ENCODE results near the gene RASA4. TPM values are rescaled to one million over a fixed set of nuclear protein-coding genes. Genes with fewer than 3 reads are reported as not detected.
"Not testable (repeated sequence)": the region's sequence is repeated elsewhere in the genome, so short reads cannot be mapped to it uniquely, and the experiment has no call there.

The RASA4 gene
- polyA plus RNA-seq (ENCODE audit: low read depth in 6 of 6): 10 to 100 TPM in 4 of 6 donors, 1 to 10 TPM in 2; 5.9 to 24.9 (median 14.3) TPM

DNA sequence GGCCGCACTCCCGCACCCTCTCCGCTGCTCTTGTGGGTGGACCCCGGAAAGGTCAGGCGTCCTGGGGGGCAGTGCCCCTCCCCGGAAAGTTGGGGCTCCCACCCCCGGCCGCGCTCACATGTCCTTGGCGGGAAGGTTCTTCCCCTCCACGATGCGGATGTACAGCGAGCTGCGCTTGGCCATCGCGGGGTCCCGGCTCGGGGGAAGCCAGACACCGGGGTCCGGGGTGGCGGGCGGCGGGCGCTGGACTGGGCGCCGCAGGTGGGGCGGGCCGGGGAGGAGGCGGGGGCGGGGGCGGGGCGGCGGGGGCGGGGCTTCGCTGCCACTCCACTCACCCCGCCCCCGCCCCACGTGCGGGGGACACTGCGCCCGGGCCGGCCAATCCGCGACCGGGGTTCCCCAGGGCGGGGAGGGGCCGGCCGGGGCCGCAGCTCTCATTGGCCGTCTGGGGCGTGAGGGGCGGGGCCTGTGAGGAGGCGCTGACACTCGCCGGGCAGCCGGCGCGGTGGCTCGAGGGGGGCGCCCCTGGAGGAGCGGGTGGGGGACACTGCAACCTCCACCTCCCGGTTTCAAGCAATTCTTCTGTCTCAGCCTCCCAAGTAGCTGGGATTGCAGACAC is at the start of gene RASA4:
Gene RASA4, minus strand, starts transcription at position 250 of the 619 bp plus-strand sequence. Its CDS starts 67 bp downstream, at position 183.
- H3K4me1 Mint-ChIP-seq, H3K27me3 Mint-ChIP-seq, H3K36me3 Mint-ChIP-seq, H3K9me3 Mint-ChIP-seq: not testable (repeated sequence)
- DNase-seq (peak; percentile 42), ATAC-seq (ENCODE audit: low read depth in 2 of 2) (peak; percentile 88)
- Mint-ChIP-seq H3K4me3 (peak within 1 kb of the TSS in 6 of 8 donors; percentile 3 to 73 (median 52)), H3K27ac (peak within 1 kb of the TSS in 1 of 6 donors; percentile 81)

DNA sequence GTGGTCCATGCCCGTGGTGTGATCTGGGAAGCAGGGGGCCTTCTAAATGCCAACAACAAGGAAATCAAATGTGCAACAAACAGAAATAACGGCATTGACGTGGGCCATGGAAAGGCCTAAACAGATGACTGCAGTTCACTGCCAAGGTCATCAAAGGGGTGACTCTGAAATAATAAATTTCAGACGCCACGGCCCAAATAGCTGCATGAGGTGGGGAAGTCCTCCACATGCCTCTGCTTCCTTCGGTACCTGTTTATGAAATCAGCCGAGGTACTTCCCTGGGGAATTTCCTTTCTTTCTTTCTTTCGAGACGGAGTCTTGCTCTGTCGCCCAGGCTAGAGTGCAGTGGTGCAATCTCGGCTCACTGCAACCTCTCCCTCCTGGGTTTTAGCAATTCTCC is 48.2 kb upstream of the RASA4 start:
- H3K4me3 Mint-ChIP-seq; H3K27me3 Mint-ChIP-seq; H3K4me1 Mint-ChIP-seq; H3K36me3 Mint-ChIP-seq; H3K9me3 Mint-ChIP-seq; ATAC-seq (ENCODE audit: low read depth in 2 of 2); H3K27ac Mint-ChIP-seq; DNase-seq: not testable (repeated sequence)

DNA sequence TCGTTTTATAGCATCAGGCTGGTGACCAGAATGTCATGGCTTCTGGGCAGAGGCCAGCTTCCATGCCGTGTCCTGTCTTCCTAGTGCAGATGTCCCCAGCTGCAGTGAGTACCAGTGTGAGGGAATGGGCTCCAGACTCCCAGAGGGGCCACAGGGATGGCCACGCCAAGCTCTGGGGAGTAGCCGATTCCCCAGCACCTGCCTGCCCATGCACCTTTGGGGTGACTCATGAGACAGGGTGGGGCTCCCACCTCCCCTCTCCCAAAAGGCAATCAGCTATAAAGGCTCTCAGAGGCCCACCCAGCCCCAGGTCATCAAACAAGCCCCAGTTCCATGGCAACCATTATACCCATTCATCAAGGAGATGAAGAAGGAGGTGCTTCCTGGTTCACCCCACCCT is 33.4 kb upstream of the RASA4 start, which contains the start of gene SPDYE2B:
Gene SPDYE2B, plus strand, starts transcription at position 396 of the 400 bp plus-strand sequence. CDS start 2,030 bp downstream, outside the sequence.
- not testable (repeated sequence) for H3K27ac Mint-ChIP-seq; H3K36me3 Mint-ChIP-seq; H3K4me1 Mint-ChIP-seq; H3K27me3 Mint-ChIP-seq; H3K9me3 Mint-ChIP-seq; ATAC-seq (ENCODE audit: low read depth in 2 of 2); H3K4me3 Mint-ChIP-seq; DNase-seq

GRCh38 chr7:102647813-102648212 is 31.3 kb upstream of the RASA4 start:
- not testable (repeated sequence) for ATAC-seq (ENCODE audit: low read depth in 2 of 2); H3K27me3 Mint-ChIP-seq; H3K4me1 Mint-ChIP-seq; H3K27ac Mint-ChIP-seq; DNase-seq; H3K36me3 Mint-ChIP-seq; H3K9me3 Mint-ChIP-seq; H3K4me3 Mint-ChIP-seq

DNA sequence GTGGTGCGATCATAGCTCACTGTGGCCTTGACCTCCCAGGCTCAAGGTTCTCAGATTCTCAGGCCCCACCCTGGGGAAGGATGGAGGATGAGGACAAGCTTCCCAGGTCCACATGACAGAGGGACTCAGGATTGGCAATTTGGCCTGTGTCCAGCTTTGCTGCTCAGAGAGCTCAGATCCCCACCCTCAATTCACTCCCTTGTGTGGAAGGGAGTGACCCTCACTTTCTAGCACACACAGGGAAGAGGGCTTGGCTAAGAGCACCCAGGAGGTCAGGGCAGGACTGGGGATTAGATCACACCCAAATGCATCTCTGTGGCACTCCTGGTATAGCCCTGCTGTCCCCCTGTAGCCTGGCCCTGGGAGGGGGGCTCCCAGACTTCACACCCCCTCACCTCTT is 26.8 kb upstream of the RASA4 start:
- not testable (repeated sequence) for H3K4me3 Mint-ChIP-seq, H3K9me3 Mint-ChIP-seq, H3K4me1 Mint-ChIP-seq

DNA sequence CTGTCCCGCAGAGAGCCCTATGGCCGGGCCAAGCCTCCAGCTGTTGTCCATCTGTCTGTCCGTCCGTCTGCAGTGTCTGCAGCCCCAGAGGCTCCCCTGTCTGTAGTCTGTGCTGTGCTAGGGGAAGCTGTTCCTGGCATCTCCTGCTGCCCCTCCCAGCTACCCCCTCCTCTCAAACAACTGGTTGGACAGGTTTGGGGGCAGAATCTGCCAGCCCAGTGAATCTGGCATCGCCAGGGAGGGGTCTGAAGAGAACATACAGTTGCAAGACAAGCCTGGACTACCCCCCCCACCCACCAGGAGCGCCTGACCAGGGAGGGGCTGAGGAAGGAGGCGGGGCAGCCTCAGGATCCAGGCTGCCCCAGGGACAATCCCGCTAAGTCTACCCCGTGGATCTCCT is 26.1 kb upstream of the RASA4 start, which contains the start of gene UPK3BL1:
Gene UPK3BL1, minus strand, starts transcription at position 101 of the 400 bp plus-strand sequence. Its CDS starts 50 bp downstream, at position 51.
- not testable (repeated sequence) for H3K36me3 Mint-ChIP-seq; DNase-seq; H3K9me3 Mint-ChIP-seq; H3K4me1 Mint-ChIP-seq; H3K27me3 Mint-ChIP-seq; ATAC-seq (ENCODE audit: low read depth in 2 of 2); H3K4me3 Mint-ChIP-seq; H3K27ac Mint-ChIP-seq

More for the DNA sequence above, 26.8 kb upstream of the RASA4 start:
- not testable (repeated sequence) for H3K27ac Mint-ChIP-seq; ATAC-seq (ENCODE audit: low read depth in 2 of 2); DNase-seq; H3K27me3 Mint-ChIP-seq; H3K36me3 Mint-ChIP-seq

DNA sequence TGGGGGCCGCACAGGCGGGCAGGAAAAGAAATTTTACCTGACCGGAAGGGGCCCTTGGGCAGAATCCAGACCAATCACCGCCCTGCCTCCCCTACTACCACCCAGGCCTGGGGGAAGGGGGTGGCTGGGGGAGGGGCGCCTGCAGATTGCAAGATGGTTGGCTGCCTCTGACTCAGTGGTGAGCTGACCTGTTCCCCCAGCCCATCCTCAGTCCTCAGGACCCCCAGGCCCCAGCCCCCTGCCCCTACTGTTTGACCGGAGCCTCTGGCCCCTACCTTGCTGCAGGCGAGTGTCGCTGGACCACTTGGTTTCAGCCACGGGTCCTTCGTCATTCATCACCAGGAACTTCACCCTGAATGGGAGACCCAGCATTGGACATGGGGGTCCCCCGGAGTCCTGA is 22.3 kb upstream of the RASA4 start:
- not testable (repeated sequence) for H3K27ac Mint-ChIP-seq, DNase-seq, H3K4me1 Mint-ChIP-seq, H3K27me3 Mint-ChIP-seq, H3K36me3 Mint-ChIP-seq, H3K9me3 Mint-ChIP-seq
- peak; percentile 4 for ATAC-seq (ENCODE audit: low read depth in 2 of 2)
- peak overlapping the region in 1 of 8 donors; percentile 5 for H3K4me3 Mint-ChIP-seq

- not testable (repeated sequence) for H3K4me3 Mint-ChIP-seq
Observed at GRCh38 chr7:102636956-102637355, 20.4 kb upstream of the RASA4 start.

GRCh38 chr7:102635354-102635753 is 18.8 kb upstream of the RASA4 start:
- H3K4me1 Mint-ChIP-seq; DNase-seq; H3K9me3 Mint-ChIP-seq; ATAC-seq (ENCODE audit: low read depth in 2 of 2); H3K27ac Mint-ChIP-seq; H3K4me3 Mint-ChIP-seq; H3K27me3 Mint-ChIP-seq; H3K36me3 Mint-ChIP-seq: not testable (repeated sequence)

More at GRCh38 chr7:102636956-102637355, 20.4 kb upstream of the RASA4 start:
- H3K27me3 Mint-ChIP-seq; H3K36me3 Mint-ChIP-seq; H3K27ac Mint-ChIP-seq; ATAC-seq (ENCODE audit: low read depth in 2 of 2); H3K9me3 Mint-ChIP-seq; H3K4me1 Mint-ChIP-seq; DNase-seq: not testable (repeated sequence)

DNA sequence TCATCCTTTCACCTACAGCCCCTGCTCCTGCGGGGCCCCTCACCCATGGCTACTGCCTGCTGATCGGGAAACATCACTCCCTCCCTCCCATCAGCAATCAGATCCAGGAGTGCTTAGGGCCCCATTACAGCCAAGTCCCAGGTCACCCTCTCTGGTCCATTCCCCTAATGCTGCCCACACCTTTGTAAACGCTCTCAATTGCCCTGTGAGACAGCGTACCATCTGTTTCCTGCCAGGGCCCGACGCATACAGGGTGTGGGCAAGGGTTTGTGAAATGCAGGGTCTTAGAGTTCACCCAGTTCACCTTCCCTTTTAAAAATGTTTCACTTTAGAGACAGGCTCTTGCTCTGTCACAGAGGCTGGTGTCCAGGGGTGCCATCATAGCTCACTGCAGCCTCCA is 17.7 kb upstream of the RASA4 start:
- not testable (repeated sequence) for H3K9me3 Mint-ChIP-seq; H3K4me3 Mint-ChIP-seq; H3K4me1 Mint-ChIP-seq; H3K36me3 Mint-ChIP-seq; DNase-seq; H3K27me3 Mint-ChIP-seq; H3K27ac Mint-ChIP-seq; ATAC-seq (ENCODE audit: low read depth in 2 of 2)

GRCh38 chr7:102630622-102631021 is 14.1 kb upstream of the RASA4 start:
- DNase-seq; H3K27ac Mint-ChIP-seq; H3K27me3 Mint-ChIP-seq; ATAC-seq (ENCODE audit: low read depth in 2 of 2); H3K9me3 Mint-ChIP-seq; H3K36me3 Mint-ChIP-seq; H3K4me3 Mint-ChIP-seq; H3K4me1 Mint-ChIP-seq: not testable (repeated sequence)

- not testable (repeated sequence) for H3K4me3 Mint-ChIP-seq; H3K27me3 Mint-ChIP-seq; ATAC-seq (ENCODE audit: low read depth in 2 of 2); H3K27ac Mint-ChIP-seq; H3K4me1 Mint-ChIP-seq; H3K9me3 Mint-ChIP-seq; H3K36me3 Mint-ChIP-seq; DNase-seq
Observed at GRCh38 chr7:102627271-102627904, 10.8 kb upstream of the RASA4 start.

DNA sequence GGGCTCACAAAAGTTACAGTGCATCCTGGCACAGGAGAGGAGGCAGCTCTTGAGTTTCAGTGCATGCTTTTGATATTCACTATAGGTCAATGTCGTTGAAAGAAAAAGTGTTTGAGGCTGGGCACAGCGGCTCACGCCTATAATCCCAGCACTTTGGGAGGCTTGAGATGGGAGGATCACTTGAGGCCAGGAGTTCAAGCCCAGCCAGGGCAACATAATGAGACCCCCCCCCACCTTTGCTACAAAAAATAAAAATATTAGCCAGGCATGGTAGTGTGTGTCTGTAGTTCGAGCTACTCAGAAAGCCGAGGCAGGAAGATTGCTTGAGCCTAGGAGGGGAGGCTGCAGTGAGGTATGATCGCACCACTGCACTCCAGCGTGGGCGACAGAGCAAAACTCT is 1.6 kb upstream of the RASA4 start:
- not testable (repeated sequence) for H3K27me3 Mint-ChIP-seq; H3K27ac Mint-ChIP-seq; H3K4me3 Mint-ChIP-seq; H3K9me3 Mint-ChIP-seq; DNase-seq; ATAC-seq (ENCODE audit: low read depth in 2 of 2); H3K36me3 Mint-ChIP-seq; H3K4me1 Mint-ChIP-seq

- not testable (repeated sequence) for H3K9me3 Mint-ChIP-seq, DNase-seq, H3K27ac Mint-ChIP-seq, H3K4me3 Mint-ChIP-seq, H3K4me1 Mint-ChIP-seq, H3K27me3 Mint-ChIP-seq, H3K36me3 Mint-ChIP-seq
- ATAC-seq (ENCODE audit: low read depth in 2 of 2): peak; percentile 24 to 29
Observed at GRCh38 chr7:102615930-102616329, 626 bp downstream of the RASA4 start.
